Mesenchymal stem cell (in vitro differentiated cells and primary cell): ENCODE measurements around the gene C8G.

Experiments
- DNase-seq: peaks from one replicate; pipeline ENCODE4 v3.0.0-alpha.2; 2013
- H2AFZ ChIP-seq: one replicate; pipeline ENCODE4 v1.6.1; 2013; ENCODE audit warnings: low read depth, mild to moderate bottlenecking, control low read depth, inconsistent platforms, low read length, moderate library complexity
- H2AK5ac ChIP-seq: 2 replicates; pipeline ENCODE4 v1.6.1; 2013; ENCODE audit warnings: low read length, moderate library complexity, mild to moderate bottlenecking, inconsistent platforms; ENCODE audit not compliant: severe bottlenecking
- H2BK120ac ChIP-seq: one replicate; pipeline ENCODE4 v1.6.1; 2013; ENCODE audit warnings: low read depth, mild to moderate bottlenecking, inconsistent platforms, low read length, moderate library complexity
- H2BK12ac ChIP-seq, 2 experiments: one replicate each; pipeline ENCODE4 v1.6.1; 2013; ENCODE audit warnings: inconsistent platforms in 2 of 2, low read length in 2 of 2, mild to moderate bottlenecking in 2 of 2, moderate library complexity in 2 of 2, control low read depth in 1 of 2
- H2BK15ac ChIP-seq: one replicate; pipeline ENCODE4 v1.6.1; 2013; ENCODE audit warnings: mild to moderate bottlenecking, low read depth, inconsistent platforms; ENCODE audit not compliant: poor library complexity, severe bottlenecking
- H2BK5ac ChIP-seq: 2 replicates; pipeline ENCODE4 v1.6.1; 2013; ENCODE audit warnings: low read depth, mild to moderate bottlenecking, low read length, control low read depth, inconsistent platforms; ENCODE audit not compliant: poor library complexity, severe bottlenecking
- H3K14ac ChIP-seq, 2 experiments: one replicate each; pipeline ENCODE4 v1.6.1; 2013; ENCODE audit warnings: inconsistent platforms in 2 of 2, low read length in 2 of 2, control low read depth in 1 of 2, mild to moderate bottlenecking in 1 of 2, moderate library complexity in 1 of 2
- H3K18ac ChIP-seq, 2 experiments: one replicate each; pipeline ENCODE4 v1.6.1; 2013; ENCODE audit warnings: inconsistent platforms in 2 of 2, low read length in 2 of 2, control low read depth in 1 of 2, low read depth in 1 of 2, mild to moderate bottlenecking in 1 of 2
- H3K23ac ChIP-seq, 2 experiments: one replicate each; pipeline ENCODE4 v1.6.1; 2013; ENCODE audit warnings: inconsistent platforms in 2 of 2, low read length in 2 of 2, mild to moderate bottlenecking in 2 of 2, moderate library complexity in 2 of 2, control low read depth in 1 of 2
- H3K27ac ChIP-seq: 2 replicates; pipeline ENCODE4 v1.5.1; 2013; ENCODE audit warnings: mild to moderate bottlenecking, moderate library complexity, low read length, control low read depth, inconsistent platforms; ENCODE audit not compliant: poor library complexity, severe bottlenecking
- H3K27me3 ChIP-seq, 2 experiments: 2 replicates each; pipeline versions ENCODE4 v1.6.1 to v1.7.0; 2013; ENCODE audit warnings: low read length in 2 of 2, mild to moderate bottlenecking in 2 of 2, moderate library complexity in 2 of 2, control low read depth in 1 of 2, inconsistent platforms in 1 of 2; ENCODE audit not compliant: control insufficient read depth in 1 of 2, insufficient read depth in 1 of 2
- H3K36me3 ChIP-seq, 2 experiments: 2 replicates each; pipeline versions ENCODE4 v1.6.1 to v1.7.0; 2013; ENCODE audit warnings: low read length in 2 of 2, control low read depth in 1 of 2, inconsistent platforms in 1 of 2, low read depth in 1 of 2, mild to moderate bottlenecking in 1 of 2; ENCODE audit not compliant: insufficient read depth in 2 of 2, control insufficient read depth in 1 of 2
- H3K4ac ChIP-seq, 2 experiments: one replicate each; pipeline ENCODE4 v1.6.1; 2013; ENCODE audit warnings: inconsistent platforms in 2 of 2, low read length in 2 of 2, mild to moderate bottlenecking in 2 of 2, moderate library complexity in 2 of 2, control low read depth in 1 of 2, low read depth in 1 of 2
- H3K4me1 ChIP-seq: 2 replicates; pipeline ENCODE4 v1.6.1; 2013; ENCODE audit warnings: low read depth, low read length, control low read depth; ENCODE audit not compliant: control insufficient read depth, insufficient read depth
- H3K4me2 ChIP-seq: 2 replicates; pipeline ENCODE4 v1.6.1; 2013; ENCODE audit warnings: low read length, mild to moderate bottlenecking, inconsistent platforms; ENCODE audit not compliant: poor library complexity, severe bottlenecking
- H3K4me3 ChIP-seq, 2 experiments: 2 replicates each; pipeline versions ENCODE4 v1.5.1 to v1.7.0; 2013; ENCODE audit warnings: low read length in 2 of 2, mild to moderate bottlenecking in 2 of 2, control low read depth in 1 of 2, low read depth in 1 of 2; ENCODE audit not compliant: insufficient read depth in 1 of 2
- H3K79me1 ChIP-seq: replicated peaks from 2 replicates; pipeline ENCODE4 v1.6.1; 2013; ENCODE audit warnings: mild to moderate bottlenecking, control low read depth, low read length, inconsistent platforms; ENCODE audit not compliant: poor library complexity, severe bottlenecking
- H3K9ac ChIP-seq: 2 replicates; pipeline ENCODE4 v1.7.0; 2013; ENCODE audit warnings: mild to moderate bottlenecking, low read length, moderate library complexity
- H3K9me3 ChIP-seq: 2 replicates; pipeline ENCODE4 v1.7.0; 2013; ENCODE audit warnings: mild to moderate bottlenecking, low read length; ENCODE audit not compliant: control insufficient read depth
- H4K8ac ChIP-seq: one replicate; pipeline ENCODE4 v1.6.1; 2013; ENCODE audit warnings: inconsistent platforms, mild to moderate bottlenecking, low read length, moderate library complexity
- H4K91ac ChIP-seq: one replicate; pipeline ENCODE4 v1.6.1; 2013; ENCODE audit warnings: mild to moderate bottlenecking, low read length, inconsistent platforms
- WGBS: methylation state at CpG from one replicate; pipeline ENCODE4 v1.1.7; 2013; ENCODE audit warnings: mixed read lengths; 5-methylcytosine and 5-hydroxymethylcytosine counted together

The C8G gene

GRCh38 chr9:136962701-136963248, 17.7 kb downstream of the C8G start:
- Histone ChIP-seq H3K27me3 (peaks cover 0 to 22% of the 10 kb centered on the region in 2 experiments), H3K4ac (no peak overlapping the region), H4K8ac (no peak overlapping the region), H2BK120ac (no peak overlapping the region), H2AK5ac (no peak overlapping the region), H3K79me1 (no peaks in the 10 kb centered on the region), H3K36me3 (no peaks in the 10 kb centered on the region), H3K18ac (no peak overlapping the region), H4K91ac (no peak overlapping the region), H3K9ac (no peak overlapping the region), H3K14ac (peak overlapping the region in 1 of 2 experiments; percentile 5), H2AFZ (no peak overlapping the region), H3K9me3 (no peaks in the 10 kb centered on the region), H3K4me2 (no peak overlapping the region), H3K27ac (no peak overlapping the region), H2BK5ac (no peak overlapping the region), H3K23ac (no peak overlapping the region), H3K4me1 (peaks cover 20% of the 10 kb centered on the region), H2BK12ac (no peak overlapping the region), H3K4me3 (no peak overlapping the region), H2BK15ac (no peak overlapping the region)
- DNase-seq, result no peak
- WGBS, result 87% methylated on average over 11 of the region's 11 CpGs

DNA sequence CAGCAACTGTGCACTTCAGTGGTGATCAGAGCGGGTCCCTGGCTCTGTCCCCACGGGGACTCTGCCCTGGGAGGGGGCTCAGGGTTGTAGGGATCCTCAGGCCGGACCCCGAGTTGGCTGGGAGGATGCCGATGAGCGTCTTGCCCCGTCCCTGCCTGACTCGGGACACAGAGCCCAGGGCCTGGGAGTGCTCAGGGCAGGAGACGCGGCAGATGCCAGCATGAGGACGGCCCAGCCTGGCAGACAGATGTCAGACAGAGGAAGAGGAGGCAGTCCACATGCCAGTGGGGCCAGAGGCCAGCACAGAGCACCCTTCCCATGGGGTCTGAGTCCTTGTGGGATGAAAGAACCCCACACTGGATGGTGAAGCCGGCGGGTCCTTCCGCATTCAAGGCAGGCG, 18.3 kb downstream of the C8G start:
- Histone ChIP-seq H3K9ac (no peak overlapping the region), H3K27ac (no peak overlapping the region), H2BK5ac (no peak overlapping the region)

GRCh38 chr9:136963751-136964150, 18.7 kb downstream of the C8G start:
- no peak overlapping the region for H2BK15ac ChIP-seq
- no peak overlapping the region for H3K9ac ChIP-seq
- H3K14ac ChIP-seq, result no peak overlapping the region
- no peak overlapping the region for H3K18ac ChIP-seq
- H3K9me3 ChIP-seq, result no peaks in the 10 kb centered on the region
- H2BK5ac ChIP-seq, result no peak overlapping the region
- H3K23ac ChIP-seq, result no peak overlapping the region
- DNase-seq, result no peak
- H2AK5ac ChIP-seq, result no peak overlapping the region
- 75% methylated on average over 7 of the region's 12 CpGs for WGBS
- H3K27ac ChIP-seq, result no peak overlapping the region
- no peak overlapping the region for H4K91ac ChIP-seq
- peaks cover 20% of the 10 kb centered on the region for H3K4me1 ChIP-seq
- no peak overlapping the region for H4K8ac ChIP-seq
- H3K27me3 ChIP-seq, result peaks cover 0 to 22% of the 10 kb centered on the region in 2 experiments
- H2BK12ac ChIP-seq, result no peak overlapping the region
- no peak overlapping the region for H2BK120ac ChIP-seq
- no peak overlapping the region for H2AFZ ChIP-seq
- H3K79me1 ChIP-seq, result no peaks in the 10 kb centered on the region
- H3K4ac ChIP-seq, result no peak overlapping the region
- no peak overlapping the region for H3K4me2 ChIP-seq
- H3K4me3 ChIP-seq, result no peak overlapping the region
- H3K36me3 ChIP-seq, result no peaks in the 10 kb centered on the region

More for the DNA sequence above, 18.3 kb downstream of the C8G start:
- Histone ChIP-seq H3K14ac (no peak overlapping the region), H2BK15ac (no peak overlapping the region), H3K36me3 (no peaks in the 10 kb centered on the region), H3K23ac (no peak overlapping the region), H3K9me3 (no peaks in the 10 kb centered on the region), H4K8ac (no peak overlapping the region), H3K4me2 (no peak overlapping the region), H3K79me1 (no peaks in the 10 kb centered on the region), H2BK12ac (no peak overlapping the region), H3K18ac (no peak overlapping the region), H4K91ac (no peak overlapping the region), H3K27me3 (peaks cover 0 to 22% of the 10 kb centered on the region in 2 experiments), H2BK120ac (no peak overlapping the region), H2AFZ (no peak overlapping the region), H3K4me1 (peaks cover 20% of the 10 kb centered on the region), H3K4ac (no peak overlapping the region), H2AK5ac (no peak overlapping the region), H3K4me3 (no peak overlapping the region)
- WGBS, result 89% methylated on average over 15 of the region's 15 CpGs
- no peak for DNase-seq

DNA sequence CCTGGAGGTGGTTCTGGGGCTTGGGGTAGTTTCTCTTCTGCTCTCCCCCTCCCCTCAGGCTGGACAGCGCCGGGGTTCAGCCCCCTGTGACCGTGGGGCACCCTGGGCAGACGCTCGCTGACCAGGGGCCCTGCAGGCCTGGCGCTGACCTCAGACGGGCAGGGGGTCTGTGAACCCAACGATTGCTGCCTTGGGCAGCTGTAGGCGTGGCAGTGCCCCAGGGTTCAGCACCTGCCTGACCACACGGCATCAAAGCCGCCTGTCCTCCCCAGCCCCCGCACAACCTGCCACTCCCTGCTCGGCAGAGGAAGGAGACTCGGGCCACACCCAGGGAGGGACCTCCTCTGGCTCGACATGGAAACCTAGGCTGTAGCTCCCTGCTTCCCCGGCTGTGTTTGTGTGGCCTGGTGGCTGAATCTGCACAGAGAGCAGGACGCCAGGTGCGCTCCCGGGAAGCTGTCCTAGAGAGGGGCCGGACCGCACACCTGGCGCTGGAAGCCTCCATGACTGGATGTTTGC, 19.2 kb downstream of the C8G start:
- no peak for DNase-seq
- no peaks in the 10 kb centered on the region for H3K79me1 ChIP-seq
- H3K4me2 ChIP-seq, result no peak overlapping the region
- no peak overlapping the region for H3K14ac ChIP-seq
- no peak overlapping the region for H4K8ac ChIP-seq
- no peak overlapping the region for H3K27ac ChIP-seq
- H4K91ac ChIP-seq, result peak overlapping the region; percentile 20
- no peak overlapping the region for H2BK12ac ChIP-seq
- no peak overlapping the region for H2BK120ac ChIP-seq
- no peak overlapping the region for H2BK15ac ChIP-seq
- no peak overlapping the region for H3K4ac ChIP-seq
- no peaks in the 10 kb centered on the region for H3K9me3 ChIP-seq
- H3K36me3 ChIP-seq, result no peaks in the 10 kb centered on the region
- no peak overlapping the region for H2AFZ ChIP-seq
- WGBS, result 78% methylated on average over 22 of the region's 22 CpGs
- no peak overlapping the region for H2AK5ac ChIP-seq
- H2BK5ac ChIP-seq, result no peak overlapping the region
- peaks cover 0 to 22% of the 10 kb centered on the region in 2 experiments for H3K27me3 ChIP-seq
- no peak overlapping the region for H3K18ac ChIP-seq
- no peak overlapping the region for H3K23ac ChIP-seq
- no peak overlapping the region for H3K9ac ChIP-seq
- peaks cover 19% of the 10 kb centered on the region for H3K4me1 ChIP-seq
- no peak overlapping the region for H3K4me3 ChIP-seq
